HepG2 (cell line): ENCODE results near the gene ESRP2. TPM values are rescaled to one million over a fixed set of nuclear protein-coding genes. Genes with fewer than 3 reads are reported as not detected.

Source experiments
- ASH2L ChIP-seq: fragments of 300-600, 200-600 bp; sonication (generic); IDR thresholded peaks from 2 replicates; pipeline ENCODE4 v1.7.0; 2017; ENCODE audit warnings: low read depth, mild to moderate bottlenecking, moderate library complexity, mixed read lengths, low read length; ENCODE audit not compliant: insufficient read length
- EHMT2 ChIP-seq: fragments of 200-600 bp; sonication (generic); IDR thresholded peaks from 2 replicates; pipeline ENCODE4 v1.7.0; 2017; ENCODE audit warnings: antibody characterized with exemption, low read depth, low read length, borderline replicate concordance
- IRF1 ChIP-seq: sonication (generic); formaldehyde crosslinking; IDR thresholded peaks from 2 replicates; pipeline ENCODE4 v1.4.0; 2020; ENCODE audit warnings: low read depth, mild to moderate bottlenecking, missing genetic modification reagents
- NR2F1 ChIP-seq, 2 experiments: fragments of 450-650 bp in 1 of 2; formaldehyde crosslinking in 1 of 2; IDR thresholded peaks; 2 replicates each; pipeline versions ENCODE4 v1.5.0 to v1.6.1; 2016 to 2020; ENCODE audit warnings: mild to moderate bottlenecking in 1 of 2, missing compliant biosample characterization in 1 of 2, missing genetic modification reagents in 1 of 2, moderate library complexity in 1 of 2
- TBL1XR1 ChIP-seq: fragments of 150-350 bp; IDR thresholded peaks from 2 replicates; pipeline ENCODE4 v1.6.1; 2014; ENCODE audit warnings: borderline replicate concordance, low read length; ENCODE audit not compliant: partially characterized antibody
- TIGD3 ChIP-seq: sonication (generic); formaldehyde crosslinking; IDR thresholded peaks from 2 replicates; pipeline ENCODE4 v1.5.1; 2020; ENCODE audit warnings: mild to moderate bottlenecking, missing genetic modification reagents, borderline replicate concordance
- XBP1 ChIP-seq: sonication (generic); formaldehyde crosslinking; IDR thresholded peaks from 2 replicates; pipeline ENCODE4 v1.5.0; 2020; ENCODE audit warnings: missing genetic modification reagents
- ZNF121 ChIP-seq: sonication (generic); formaldehyde crosslinking; IDR thresholded peaks from 2 replicates; pipeline ENCODE4 v1.5.0; 2020; ENCODE audit warnings: mild to moderate bottlenecking, missing genetic modification reagents
- ZNF136 ChIP-seq: sonication (generic); formaldehyde crosslinking; IDR thresholded peaks from 2 replicates; pipeline ENCODE4 v1.8.1; 2022; ENCODE audit warnings: low read depth, mild to moderate bottlenecking, moderate library complexity, missing genetic modification reagents
- ZNF33A ChIP-seq: sonication (generic); formaldehyde crosslinking; IDR thresholded peaks from 2 replicates; pipeline ENCODE4 v1.5.1; 2020; ENCODE audit warnings: missing genetic modification reagents, mild to moderate bottlenecking, moderate library complexity, borderline replicate concordance
- ZNF703 ChIP-seq: sonication (generic); formaldehyde crosslinking; IDR thresholded peaks from 2 replicates; pipeline ENCODE4 v1.5.1; 2020; ENCODE audit warnings: missing genetic modification reagents, mild to moderate bottlenecking, moderate library complexity, borderline replicate concordance
- ZNF780A ChIP-seq: sonication (generic); formaldehyde crosslinking; IDR thresholded peaks from 2 replicates; pipeline ENCODE4 v1.8.0; 2022; ENCODE audit warnings: mild to moderate bottlenecking, missing genetic modification reagents, moderate library complexity
- polyA plus RNA-seq, 8 experiments: library from polyadenylated mRNA; depleted of rRNA in 3 of 8; stranded (reverse) in 7 of 8; unstranded in 1 of 8; fragments of >200 nt; fragmentation: Illumina TruSeq in 4 of 8; extraction: Trizol in 4 of 8; gene quantifications; 2 replicates each; pipeline versions ENCODE4 v1.2.1 to v1.2.3, GENCODE V29; 2011 to 2016; ENCODE audit warnings: low read depth in 4 of 8, missing spikeins in 1 of 8, mixed read lengths in 1 of 8; ENCODE audit not compliant: insufficient read depth in 1 of 8
- total RNA-seq, 5 experiments: library from RNA; depleted of rRNA; stranded (reverse); fragments of >200 nt; fragmentation: Illumina TruSeq; extraction: Trizol; gene quantifications; 2 replicates each; pipeline ENCODE4 v1.2.3, GENCODE V29; 2016; ENCODE audit warnings: low read depth in 1 of 5
- TF ChIP-seq, protein P1 (sequence below), 2 experiments: sonication (generic) in 1 of 2; formaldehyde crosslinking in 1 of 2; IDR thresholded peaks; 2 replicates each; pipeline versions ENCODE4 v1.5.1 to v1.6.1; 2011 to 2020; ENCODE audit warnings: borderline replicate concordance in 1 of 2, low read depth in 1 of 2, low read length in 1 of 2, mild to moderate bottlenecking in 1 of 2, missing genetic modification reagents in 1 of 2, moderate library complexity in 1 of 2
- TF ChIP-seq, protein P2 (sequence below): sonication (generic); formaldehyde crosslinking; IDR thresholded peaks from 2 replicates; pipeline ENCODE4 v1.4.0; 2020; ENCODE audit warnings: missing genetic modification reagents
- TF ChIP-seq, protein P3 (sequence below): sonication (generic); formaldehyde crosslinking; IDR thresholded peaks from 2 replicates; pipeline ENCODE4 v1.9.0; 2021; ENCODE audit warnings: missing genetic modification reagents, borderline replicate concordance
- TF ChIP-seq, protein P4 (sequence below): sonication (generic); formaldehyde crosslinking; IDR thresholded peaks from 2 replicates; pipeline ENCODE4 v1.8.0; 2022; ENCODE audit warnings: mild to moderate bottlenecking, missing genetic modification reagents

ESRP2 gene
- total and polyA plus RNA-seq, 2 of the 13 experiments (the other 11 are each of a cell fraction or from before 2014, with no cell fraction given), result 21.1 to 32.4 TPM

GRCh38 chr16:68237243-68238028, 1.5 kb upstream of the ESRP2 start (continued):
- TF ChIP-seq TIGD3, result peak; percentile 59; the same call in 1 of the 2 replicates
- TF ChIP-seq ZNF136 (CRISPR knock-in tag), result peak; percentile 71; the same call in 1 of the 2 replicates
- peak; percentile 62; the same call in 1 of the 2 replicates for TF ChIP-seq ZNF780A (CRISPR knock-in tag)
- TF ChIP-seq, protein P1, sequence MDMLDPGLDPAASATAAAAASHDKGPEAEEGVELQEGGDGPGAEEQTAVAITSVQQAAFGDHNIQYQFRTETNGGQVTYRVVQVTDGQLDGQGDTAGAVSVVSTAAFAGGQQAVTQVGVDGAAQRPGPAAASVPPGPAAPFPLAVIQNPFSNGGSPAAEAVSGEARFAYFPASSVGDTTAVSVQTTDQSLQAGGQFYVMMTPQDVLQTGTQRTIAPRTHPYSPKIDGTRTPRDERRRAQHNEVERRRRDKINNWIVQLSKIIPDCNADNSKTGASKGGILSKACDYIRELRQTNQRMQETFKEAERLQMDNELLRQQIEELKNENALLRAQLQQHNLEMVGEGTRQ (IDR thresholded peaks at IDR 0.05; ENCODE audit: low read depth, low read length), result no peak
- TF ChIP-seq, protein P1 (CRISPR knock-in tag; IDR thresholded peaks at IDR 0.05; ENCODE audit: borderline replicate concordance), result no peak
- TF ChIP-seq NR2F1 (CRISPR knock-in tag; IDR thresholded peaks at IDR 0.05), result 0 out of 4 replicates have a peak, but pooled peaks of 1 of the 2 experiments have one; percentile 15
- no peak for TF ChIP-seq EHMT2
- TF ChIP-seq IRF1 (CRISPR knock-in tag), result no peak
- TF ChIP-seq, protein P2, sequence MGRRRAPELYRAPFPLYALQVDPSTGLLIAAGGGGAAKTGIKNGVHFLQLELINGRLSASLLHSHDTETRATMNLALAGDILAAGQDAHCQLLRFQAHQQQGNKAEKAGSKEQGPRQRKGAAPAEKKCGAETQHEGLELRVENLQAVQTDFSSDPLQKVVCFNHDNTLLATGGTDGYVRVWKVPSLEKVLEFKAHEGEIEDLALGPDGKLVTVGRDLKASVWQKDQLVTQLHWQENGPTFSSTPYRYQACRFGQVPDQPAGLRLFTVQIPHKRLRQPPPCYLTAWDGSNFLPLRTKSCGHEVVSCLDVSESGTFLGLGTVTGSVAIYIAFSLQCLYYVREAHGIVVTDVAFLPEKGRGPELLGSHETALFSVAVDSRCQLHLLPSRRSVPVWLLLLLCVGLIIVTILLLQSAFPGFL, result no peak
- no peak; the same call in 1 of the 2 replicates for TF ChIP-seq ZNF121 (CRISPR knock-in tag)
- TF ChIP-seq, protein P3, sequence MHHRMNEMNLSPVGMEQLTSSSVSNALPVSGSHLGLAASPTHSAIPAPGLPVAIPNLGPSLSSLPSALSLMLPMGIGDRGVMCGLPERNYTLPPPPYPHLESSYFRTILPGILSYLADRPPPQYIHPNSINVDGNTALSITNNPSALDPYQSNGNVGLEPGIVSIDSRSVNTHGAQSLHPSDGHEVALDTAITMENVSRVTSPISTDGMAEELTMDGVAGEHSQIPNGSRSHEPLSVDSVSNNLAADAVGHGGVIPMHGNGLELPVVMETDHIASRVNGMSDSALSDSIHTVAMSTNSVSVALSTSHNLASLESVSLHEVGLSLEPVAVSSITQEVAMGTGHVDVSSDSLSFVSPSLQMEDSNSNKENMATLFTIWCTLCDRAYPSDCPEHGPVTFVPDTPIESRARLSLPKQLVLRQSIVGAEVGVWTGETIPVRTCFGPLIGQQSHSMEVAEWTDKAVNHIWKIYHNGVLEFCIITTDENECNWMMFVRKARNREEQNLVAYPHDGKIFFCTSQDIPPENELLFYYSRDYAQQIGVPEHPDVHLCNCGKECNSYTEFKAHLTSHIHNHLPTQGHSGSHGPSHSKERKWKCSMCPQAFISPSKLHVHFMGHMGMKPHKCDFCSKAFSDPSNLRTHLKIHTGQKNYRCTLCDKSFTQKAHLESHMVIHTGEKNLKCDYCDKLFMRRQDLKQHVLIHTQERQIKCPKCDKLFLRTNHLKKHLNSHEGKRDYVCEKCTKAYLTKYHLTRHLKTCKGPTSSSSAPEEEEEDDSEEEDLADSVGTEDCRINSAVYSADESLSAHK (CRISPR knock-in tag), result no peak
- peak; percentile 50 for TF ChIP-seq TBL1XR1
- peak; percentile 62 for TF ChIP-seq ASH2L
- no peak for TF ChIP-seq ZNF33A (CRISPR knock-in tag)
- TF ChIP-seq ZNF703, result peak; percentile 37; the same call in 1 of the 2 replicates
- TF ChIP-seq, protein P4, sequence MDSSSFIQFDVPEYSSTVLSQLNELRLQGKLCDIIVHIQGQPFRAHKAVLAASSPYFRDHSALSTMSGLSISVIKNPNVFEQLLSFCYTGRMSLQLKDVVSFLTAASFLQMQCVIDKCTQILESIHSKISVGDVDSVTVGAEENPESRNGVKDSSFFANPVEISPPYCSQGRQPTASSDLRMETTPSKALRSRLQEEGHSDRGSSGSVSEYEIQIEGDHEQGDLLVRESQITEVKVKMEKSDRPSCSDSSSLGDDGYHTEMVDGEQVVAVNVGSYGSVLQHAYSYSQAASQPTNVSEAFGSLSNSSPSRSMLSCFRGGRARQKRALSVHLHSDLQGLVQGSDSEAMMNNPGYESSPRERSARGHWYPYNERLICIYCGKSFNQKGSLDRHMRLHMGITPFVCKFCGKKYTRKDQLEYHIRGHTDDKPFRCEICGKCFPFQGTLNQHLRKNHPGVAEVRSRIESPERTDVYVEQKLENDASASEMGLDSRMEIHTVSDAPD (CRISPR knock-in tag), result no peak
- TF ChIP-seq XBP1 (CRISPR knock-in tag), result 0 out of 2 replicates have a peak, but pooled peaks have one; percentile 33
